ENCODE results near the gene RFK. TPM values are rescaled to one million over a fixed set of nuclear protein-coding genes. Genes with fewer than 3 reads are reported as not detected.
A peak's percentile ranks its signal among the peaks of the same experiment; 100 is the strongest.

RFK gene
- total and polyA plus RNA-seq, 12 donors, result 8.1 to 48.5 (median 22.0) TPM

GRCh38 chr9:76374783-76375559 lies 19.3 kb downstream of the RFK start:
- H3K4me1 ChIP-seq (replicated peaks in 1 of 2), result no peaks in the 10 kb centered on the region

GRCh38 chr9:76373784-76374474 lies 20.3 kb downstream of the RFK start:
- Histone ChIP-seq H3K4me1 (replicated peaks in 1 of 2) (no peaks in the 10 kb centered on the region), H3K4me3 (no peak overlapping the region), H3K27ac (peak overlapping the region in 1 of 5 donors; percentile 61), H3K27me3 (no peaks in the 10 kb centered on the region), H3K36me3 (replicated peaks in 1 of 2) (no peaks in the 10 kb centered on the region), H3K9me3 (replicated peaks in 1 of 3) (no peaks in the 10 kb centered on the region)
- TF ChIP-seq CTCF (IDR thresholded peaks at IDR 0.05) (no peak), POLR2A (IDR thresholded peaks at IDR 0.05) (no peak)
- intact Hi-C loops (cut with DNase I), result no loop called here
- WGBS, 4 donors, result 71 to 83% (median 83%) methylated on average over 6 of the region's 6 CpGs
- no peak for DNase-seq

More at GRCh38 chr9:76374783-76375559, 19.3 kb downstream of the RFK start:
- peak overlapping the region in 2 of 5 donors; percentile 21 to 61 for H3K27ac ChIP-seq
- WGBS, 4 donors, result 67 to 75% (median 71%) methylated on average over 10 of the region's 10 CpGs
- H3K9me3 ChIP-seq (replicated peaks in 1 of 3), result no peaks in the 10 kb centered on the region
- intact Hi-C loops (cut with DNase I), result no loop called here
- peak; percentile 45 to 86 (median 61) for DNase-seq
- no peaks in the 10 kb centered on the region for H3K27me3 ChIP-seq
- H3K36me3 ChIP-seq (replicated peaks in 1 of 2), result no peaks in the 10 kb centered on the region
- no peak overlapping the region for H3K4me3 ChIP-seq
- TF ChIP-seq CTCF (IDR thresholded peaks at IDR 0.05) (no peak), POLR2A (IDR thresholded peaks at IDR 0.05) (no peak)

- Histone ChIP-seq H3K36me3 (replicated peaks in 1 of 2) (no peaks in the 10 kb centered on the region), H3K27me3 (no peaks in the 10 kb centered on the region), H3K9me3 (replicated peaks in 1 of 3) (no peaks in the 10 kb centered on the region), H3K4me3 (no peak overlapping the region), H3K27ac (peak overlapping the region in 1 of 5 donors; percentile 61), H3K4me1 (replicated peaks in 1 of 2) (no peaks in the 10 kb centered on the region)
- TF ChIP-seq POLR2A (IDR thresholded peaks at IDR 0.05), result no peak
- TF ChIP-seq CTCF (IDR thresholded peaks at IDR 0.05), result no peak
- DNase-seq, result peak in 6 of 7 donors; percentile 18 to 71 (median 36)
- WGBS, 4 donors, result 56 to 67% (median 62%) methylated on average over 4 of the region's 4 CpGs
- intact Hi-C loops (cut with DNase I), result no loop called here
These were observed 20.9 kb downstream of the RFK start for GRCh38 chr9:76373173-76373783.

- Histone ChIP-seq H3K4me3 (no peak overlapping the region), H3K4me1 (replicated peaks in 1 of 2) (no peaks in the 10 kb centered on the region), H3K27ac (peak overlapping the region in 1 of 5 donors; percentile 61), H3K27me3 (no peaks in the 10 kb centered on the region), H3K9me3 (replicated peaks in 1 of 3) (no peaks in the 10 kb centered on the region), H3K36me3 (replicated peaks in 1 of 2) (no peaks in the 10 kb centered on the region)
- intact Hi-C loops (cut with DNase I), result no loop called here
- TF ChIP-seq POLR2A (IDR thresholded peaks at IDR 0.05) (no peak), CTCF (IDR thresholded peaks at IDR 0.05) (no peak)
- no peak for DNase-seq
These were observed 21.9 kb downstream of the RFK start for GRCh38 chr9:76372336-76372735.

All from adrenal gland (tissue), 12 donors.